Smooth muscle cell of the umbilical artery (primary cell): ENCODE results near the gene PCNX2. TPM values are rescaled to one million over a fixed set of nuclear protein-coding genes. Genes with fewer than 3 reads are reported as not detected.

Experiments used
- total RNA-seq: library from RNA; depleted of rRNA; stranded (reverse); fragments of >200 nt; gene quantifications from 2 replicates; pipeline ENCODE4 v1.2.3, GENCODE V29; 2014

Gene PCNX2, protein sequence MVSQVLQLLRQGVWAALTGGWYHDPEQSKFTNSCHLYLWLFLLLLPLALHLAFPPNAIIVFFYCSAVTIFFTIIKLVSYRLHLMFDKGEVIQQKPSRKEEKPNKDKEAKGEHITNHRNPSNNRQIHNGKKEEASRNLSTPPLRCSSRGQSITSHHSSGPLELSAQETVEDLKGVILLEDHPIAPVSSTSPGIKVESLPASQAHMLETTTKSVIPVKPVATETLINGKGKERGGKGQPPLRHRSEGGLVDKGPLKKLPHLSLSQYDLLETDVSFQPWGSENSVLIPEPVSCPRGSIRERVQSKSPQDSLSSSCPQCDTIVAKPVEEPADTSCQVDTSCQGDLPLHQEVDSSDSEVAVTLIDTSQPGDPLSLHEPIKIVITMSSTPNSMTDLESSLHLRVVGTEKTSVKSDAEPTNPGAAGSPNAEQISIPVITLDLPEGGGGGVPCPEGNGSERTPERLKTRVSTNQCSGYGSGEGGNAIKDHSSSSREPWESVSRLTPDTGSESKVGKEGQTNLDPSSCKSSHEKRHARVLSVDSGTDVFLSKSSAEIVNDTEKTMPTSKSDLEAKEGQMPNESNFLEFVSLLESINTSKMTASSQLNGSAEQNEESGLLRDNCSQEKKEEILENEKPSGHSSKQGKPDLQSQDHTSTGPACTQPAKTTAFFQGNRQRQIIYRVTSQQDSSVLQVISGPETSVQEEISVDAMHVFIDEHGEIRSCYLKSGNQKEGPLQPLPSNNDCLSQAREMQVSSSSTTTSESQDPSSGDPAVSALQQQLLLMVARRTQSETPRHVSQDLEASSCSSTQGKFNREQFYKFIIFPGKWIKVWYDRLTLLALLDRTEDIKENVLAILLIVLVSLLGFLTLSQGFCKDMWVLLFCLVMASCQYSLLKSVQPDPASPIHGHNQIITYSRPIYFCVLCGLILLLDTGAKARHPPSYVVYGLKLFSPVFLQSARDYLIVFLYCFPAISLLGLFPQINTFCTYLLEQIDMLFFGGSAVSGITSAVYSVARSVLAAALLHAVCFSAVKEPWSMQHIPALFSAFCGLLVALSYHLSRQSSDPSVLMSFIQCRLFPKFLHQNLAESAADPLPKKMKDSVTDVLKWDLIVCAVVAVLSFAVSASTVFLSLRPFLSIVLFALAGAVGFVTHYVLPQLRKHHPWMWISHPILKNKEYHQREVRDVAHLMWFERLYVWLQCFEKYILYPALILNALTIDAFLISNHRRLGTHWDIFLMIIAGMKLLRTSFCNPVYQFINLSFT (N-terminal part only)
- total RNA-seq = 22.7 and 29.7 TPM in 2 replicates

GRCh38 chr1:233295237-233295974, at the start of gene PCNX2:
Gene PCNX2 (minus strand): TSS chr1:233295725. CDS start chr1:233295478, 247 bp downstream.

GRCh38 chr1:233327651-233328141, 32.2 kb upstream of the PCNX2 start, which contains the start of gene MAP3K21:
Gene MAP3K21 (plus strand): TSS chr1:233327724. CDS start chr1:233328029, 305 bp downstream.

GRCh38 chr1:232950197-232951176, 345.0 kb downstream of the PCNX2 start, which contains the start of gene NTPCR:
Gene NTPCR (plus strand): TSS chr1:232950611. CDS start chr1:232950711, 100 bp downstream.

Other genes starting within 250 kb of the PCNX2 start
- 0.59 and 1.3 TPM in 2 replicates for gene MAP3K21, start 32.0 kb upstream of the PCNX2 start, total RNA-seq